ENCODE data around the gene ZNF169.
"Not testable (repeated sequence)": the region's sequence is repeated elsewhere in the genome, so short reads cannot be mapped to it uniquely, and the experiment has no call there.

Gene ZNF169

DNA sequence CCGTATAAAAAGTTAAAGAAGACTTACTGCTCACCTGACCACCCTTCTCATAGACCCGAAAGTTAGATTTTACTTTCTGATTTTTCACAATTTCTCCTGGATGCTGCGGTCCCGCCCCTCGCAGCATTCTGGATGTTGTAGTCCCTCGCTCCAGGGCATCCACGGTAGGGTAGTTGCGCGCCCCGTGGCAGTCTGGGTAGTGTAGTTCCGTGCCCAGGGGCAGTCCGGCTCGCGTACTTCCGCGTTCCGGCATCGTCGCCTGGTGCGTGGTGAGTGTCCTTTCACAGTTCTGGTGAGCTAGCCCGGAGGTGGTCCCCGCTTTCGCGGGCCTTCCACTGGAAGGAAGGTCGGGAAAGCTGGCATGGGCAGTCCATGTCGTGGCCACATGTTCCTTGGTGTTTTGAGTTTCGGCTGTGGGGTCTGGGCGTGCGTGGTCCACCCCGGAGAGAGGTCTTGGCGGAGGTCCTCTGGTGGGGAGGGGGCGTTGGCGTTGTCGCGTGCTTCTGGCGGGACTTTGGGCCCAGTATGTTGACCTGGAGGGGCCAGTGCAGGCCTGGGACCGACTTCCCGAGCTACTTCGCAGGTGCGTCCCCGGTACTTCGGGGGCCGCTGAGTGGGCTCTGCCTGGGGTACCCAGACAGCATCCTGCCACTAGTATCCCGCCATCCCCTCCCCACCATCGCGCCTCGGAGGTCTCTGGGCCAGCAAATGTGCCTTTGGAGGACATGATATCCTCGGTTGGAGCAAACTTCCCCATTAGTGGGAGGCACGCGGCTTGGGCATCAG is at the start of gene ZNF169:
Gene ZNF169, plus strand, starts transcription at position 222 of the 786 bp plus-strand sequence. CDS start 19,515 bp downstream, outside the sequence.
- DNase-seq (ENCODE audit: low spot score) = peak; percentile 92

DNA sequence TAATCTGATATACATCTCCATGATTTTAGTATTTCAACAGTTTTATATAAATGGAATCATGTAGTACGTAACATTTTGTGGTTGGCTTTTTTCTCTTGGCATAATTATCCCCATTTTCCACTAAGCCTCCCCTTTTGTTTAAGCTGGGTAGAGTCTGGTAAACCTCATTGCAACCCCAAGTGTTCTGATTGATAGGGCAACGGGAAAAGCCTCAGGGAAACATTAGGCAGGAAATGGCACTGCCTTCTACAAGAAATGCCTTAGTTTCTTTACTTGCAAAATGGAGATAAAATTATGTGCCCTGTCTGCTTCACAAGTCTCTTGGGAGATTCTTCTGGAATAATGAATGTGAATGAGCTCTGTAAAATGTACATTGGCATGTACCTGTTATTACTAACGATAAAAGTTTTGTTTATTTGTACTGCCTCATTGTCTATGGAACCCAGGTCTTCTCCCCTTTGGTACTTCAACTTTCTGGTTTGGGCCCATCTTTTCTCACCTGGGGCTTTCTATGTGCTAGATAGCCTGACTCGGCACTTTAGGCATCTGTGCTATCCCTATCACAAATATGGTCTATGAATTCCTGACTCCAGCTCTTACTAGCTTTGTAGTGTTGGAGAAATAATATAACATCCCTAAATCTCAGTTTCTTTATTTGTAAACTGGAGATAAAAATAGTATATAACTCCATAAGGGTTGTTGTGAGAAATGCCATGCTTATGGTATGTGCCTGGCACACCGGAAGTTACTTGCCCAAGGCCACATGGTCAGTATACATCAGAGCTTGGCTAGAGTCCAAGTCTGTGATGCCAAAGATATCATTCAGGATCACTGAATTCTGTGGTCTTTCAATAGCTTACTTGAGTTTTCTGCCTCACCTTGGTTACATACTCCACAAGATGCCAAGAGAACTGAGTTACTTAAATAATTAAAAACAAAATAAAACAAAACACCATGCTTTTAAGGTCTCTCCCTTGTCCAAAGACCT is 48.2 kb upstream of the ZNF169 start:
- no peak for DNase-seq (ENCODE audit: low spot score)

DNA sequence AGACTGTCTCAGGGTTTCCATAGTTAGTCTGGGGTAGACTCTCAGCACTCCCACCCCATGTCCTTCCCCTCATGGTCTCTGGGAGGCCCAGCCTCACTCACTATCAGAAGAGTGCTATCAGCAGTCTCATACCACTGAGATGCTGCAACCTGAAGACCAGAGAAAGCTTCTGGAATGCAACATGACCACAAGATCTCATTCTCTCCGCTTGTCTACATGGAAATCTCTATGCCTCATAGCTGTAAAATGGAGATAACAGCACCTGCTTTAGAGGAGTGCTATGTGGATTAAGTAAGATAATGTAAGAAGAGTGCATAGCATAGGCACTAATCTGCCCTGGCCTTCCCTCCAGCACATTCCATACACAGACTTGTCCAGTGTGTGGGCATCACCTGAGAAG is 47.0 kb upstream of the ZNF169 start:
- DNase-seq (ENCODE audit: low spot score) = no peak

DNA sequence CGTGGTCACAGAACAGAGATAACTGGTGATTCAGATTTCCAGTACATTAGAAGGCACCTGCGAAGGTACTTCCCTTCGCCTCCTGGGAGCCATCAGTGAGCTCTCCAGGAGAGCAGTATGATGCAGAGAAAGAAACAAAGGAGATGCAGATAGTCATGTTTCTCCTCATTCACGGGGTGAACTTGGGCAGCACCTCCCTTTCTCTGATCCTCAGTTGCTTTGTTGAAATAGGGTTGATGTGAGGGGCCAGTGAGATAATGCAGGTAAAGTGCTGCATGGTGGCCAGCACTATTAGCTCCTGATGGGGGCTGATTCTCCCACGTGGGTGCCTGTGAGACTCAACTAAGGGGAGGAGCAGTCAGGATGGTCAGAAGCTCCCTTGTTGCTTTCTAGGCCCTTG is 46.6 kb upstream of the ZNF169 start:
- no peak for DNase-seq (ENCODE audit: low spot score)

DNA sequence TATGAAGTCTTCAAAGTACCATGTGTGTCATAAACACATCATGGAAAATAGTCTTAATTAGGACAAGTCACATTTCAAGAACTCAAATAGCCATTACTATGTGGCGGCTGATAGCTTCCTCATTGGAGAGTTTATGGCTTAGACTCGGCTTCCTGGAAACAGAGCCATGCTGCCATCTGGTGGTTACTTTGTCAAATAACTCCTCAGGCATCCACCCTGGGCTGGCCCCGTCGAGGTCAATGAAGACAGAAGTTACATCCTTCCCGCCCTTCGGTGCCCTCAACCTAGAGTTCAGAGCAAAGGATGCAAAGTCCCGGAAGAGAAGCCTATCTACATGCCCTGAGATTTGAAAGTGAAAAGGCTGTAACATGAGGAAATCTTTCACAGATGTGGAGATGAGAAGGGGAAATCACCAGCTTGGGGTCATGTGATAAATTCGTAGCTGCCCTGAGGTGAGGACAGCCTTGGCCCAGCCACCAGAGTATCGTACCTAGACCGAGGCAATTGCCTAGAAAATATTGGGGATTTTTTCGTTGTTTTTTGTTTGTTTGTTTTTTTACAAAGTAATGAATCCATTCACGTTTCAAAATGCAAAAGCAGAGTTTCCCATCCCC is 45.5 kb upstream of the ZNF169 start:
- peak; percentile 89 for DNase-seq (ENCODE audit: low spot score)

GRCh38 chr9:94222870-94223269 is 36.2 kb upstream of the ZNF169 start:
- DNase-seq (ENCODE audit: low spot score) = no peak

GRCh38 chr9:94225413-94225812 is 33.7 kb upstream of the ZNF169 start:
- peak; percentile 16 for DNase-seq (ENCODE audit: low spot score)

GRCh38 chr9:94228616-94229015 is 30.5 kb upstream of the ZNF169 start:
- no peak for DNase-seq (ENCODE audit: low spot score)

GRCh38 chr9:94232428-94232827 is 26.7 kb upstream of the ZNF169 start:
- no peak for DNase-seq (ENCODE audit: low spot score)

DNA sequence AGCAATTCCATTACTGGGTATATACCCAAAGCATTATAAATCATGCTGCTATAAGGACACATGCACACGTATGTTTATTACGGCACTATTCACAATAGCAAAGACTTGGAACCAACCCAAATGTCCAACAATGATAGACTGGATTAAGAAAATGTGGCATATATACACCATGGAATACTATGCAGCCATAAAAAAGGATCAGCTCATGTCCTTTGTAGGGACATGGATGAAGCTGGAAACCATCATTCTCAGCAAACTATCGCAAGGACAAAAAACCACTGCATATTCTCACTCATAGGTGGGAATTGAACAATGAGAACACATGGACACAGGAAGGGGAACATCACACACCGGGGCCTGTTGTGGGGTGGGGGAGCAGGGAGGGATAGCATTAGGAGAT is 18.0 kb upstream of the ZNF169 start:
- DNase-seq (ENCODE audit: low spot score) = not testable (repeated sequence)

- DNase-seq (ENCODE audit: low spot score) = no peak
Measured at GRCh38 chr9:94245651-94246050, 13.4 kb upstream of the ZNF169 start.

- no peak for DNase-seq (ENCODE audit: low spot score)
Measured at GRCh38 chr9:94250456-94250855, 8.6 kb upstream of the ZNF169 start.

DNA sequence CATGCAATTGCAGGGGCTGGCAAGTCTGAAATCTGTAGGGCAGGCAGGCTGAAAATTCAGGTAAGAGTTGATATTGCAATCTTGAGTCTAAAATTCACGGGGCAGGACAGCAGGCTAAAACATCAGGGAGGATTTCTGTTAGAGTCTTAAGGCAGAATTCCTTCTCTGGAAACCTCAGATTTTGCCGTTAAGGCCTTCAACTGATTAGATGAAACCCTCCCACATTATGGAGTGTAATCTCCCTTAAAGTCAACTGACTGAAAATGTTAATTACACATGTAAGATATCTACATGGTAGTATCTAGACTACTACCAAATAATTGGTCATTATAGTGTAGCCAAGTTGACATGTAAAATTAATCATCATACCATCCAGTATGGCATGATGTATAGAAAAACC is 3.1 kb upstream of the ZNF169 start:
- DNase-seq (ENCODE audit: low spot score) = no peak

DNA sequence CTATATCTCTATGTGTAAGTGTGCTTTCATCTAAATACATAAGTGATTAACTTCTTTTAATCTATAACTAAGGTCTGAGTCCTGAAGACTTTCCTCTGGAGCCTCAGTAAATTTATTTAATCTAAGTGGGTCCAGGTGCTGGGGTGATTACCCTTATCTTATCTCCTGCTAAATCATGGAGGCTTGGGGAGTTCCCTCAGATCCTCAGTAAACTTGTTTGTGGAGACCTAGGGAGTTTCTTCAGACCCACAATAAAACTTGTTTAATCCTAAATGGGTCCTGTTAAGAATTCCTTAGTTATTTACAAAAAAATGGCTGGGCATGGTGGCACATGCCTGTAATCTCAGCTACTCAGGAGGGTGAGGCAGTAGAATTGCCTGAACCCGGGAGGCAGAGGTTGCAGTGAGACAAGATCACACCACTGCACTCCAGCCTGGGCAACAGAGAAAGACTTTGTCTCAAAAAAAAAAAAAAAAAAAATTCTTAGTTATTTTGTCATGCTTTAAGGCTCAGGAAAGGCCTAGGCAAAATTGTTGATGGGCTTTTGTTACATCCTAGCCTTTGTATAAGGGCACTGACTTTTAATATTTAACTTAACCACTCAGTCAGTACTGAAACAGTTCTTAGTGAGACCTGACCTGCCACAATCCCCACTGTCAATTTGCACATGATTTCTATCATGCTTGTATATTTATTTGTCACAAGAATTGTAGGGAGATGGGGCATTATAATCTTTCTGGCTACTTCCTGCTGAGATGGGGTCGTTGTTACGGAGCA is 6.7 kb downstream of the ZNF169 start:
- not testable (repeated sequence) for DNase-seq (ENCODE audit: low spot score)

DNA sequence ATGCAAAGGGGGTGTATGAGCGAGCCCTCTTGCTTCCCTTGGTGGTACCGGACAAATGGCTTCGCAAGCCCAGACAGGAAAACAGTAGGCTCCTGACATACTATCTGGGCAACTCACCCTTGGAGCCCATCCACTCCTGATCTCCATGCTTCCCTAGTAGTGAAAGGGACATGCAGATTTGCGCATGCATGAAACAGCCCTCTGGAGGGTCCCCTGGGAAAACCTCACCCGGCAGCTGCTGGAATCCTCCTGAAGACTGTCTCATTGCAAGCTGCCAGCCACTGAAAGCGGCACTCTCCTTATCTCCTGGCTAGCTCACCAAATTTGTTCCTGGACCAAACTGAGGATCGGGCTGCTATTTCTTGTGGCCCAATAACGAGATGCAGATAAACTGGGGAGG is 10.2 kb downstream of the ZNF169 start:
- DNase-seq (ENCODE audit: low spot score) = no peak

- DNase-seq (ENCODE audit: low spot score) = no peak
Measured at GRCh38 chr9:94270009-94270408, 10.9 kb downstream of the ZNF169 start.

DNA sequence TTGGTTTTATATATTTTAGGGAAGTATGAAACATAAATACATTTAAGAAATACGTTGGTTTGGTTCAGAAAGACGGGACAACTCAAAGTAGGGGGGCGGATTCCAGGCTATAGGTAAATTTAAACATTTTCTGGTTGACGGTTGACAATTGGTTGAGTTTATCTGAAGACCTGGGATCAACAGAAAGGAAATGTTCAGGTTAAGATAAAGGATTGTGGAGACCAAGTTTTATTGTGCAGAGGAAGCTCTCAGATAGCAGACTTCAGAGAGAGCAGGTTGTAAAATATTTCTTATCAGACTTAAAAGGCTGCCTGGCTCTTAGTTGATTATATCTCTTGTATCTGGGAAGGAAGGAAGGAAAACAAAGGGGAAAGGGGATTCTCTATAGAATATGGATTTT is 17.9 kb downstream of the ZNF169 start:
- not testable (repeated sequence) for DNase-seq (ENCODE audit: low spot score)

DNA sequence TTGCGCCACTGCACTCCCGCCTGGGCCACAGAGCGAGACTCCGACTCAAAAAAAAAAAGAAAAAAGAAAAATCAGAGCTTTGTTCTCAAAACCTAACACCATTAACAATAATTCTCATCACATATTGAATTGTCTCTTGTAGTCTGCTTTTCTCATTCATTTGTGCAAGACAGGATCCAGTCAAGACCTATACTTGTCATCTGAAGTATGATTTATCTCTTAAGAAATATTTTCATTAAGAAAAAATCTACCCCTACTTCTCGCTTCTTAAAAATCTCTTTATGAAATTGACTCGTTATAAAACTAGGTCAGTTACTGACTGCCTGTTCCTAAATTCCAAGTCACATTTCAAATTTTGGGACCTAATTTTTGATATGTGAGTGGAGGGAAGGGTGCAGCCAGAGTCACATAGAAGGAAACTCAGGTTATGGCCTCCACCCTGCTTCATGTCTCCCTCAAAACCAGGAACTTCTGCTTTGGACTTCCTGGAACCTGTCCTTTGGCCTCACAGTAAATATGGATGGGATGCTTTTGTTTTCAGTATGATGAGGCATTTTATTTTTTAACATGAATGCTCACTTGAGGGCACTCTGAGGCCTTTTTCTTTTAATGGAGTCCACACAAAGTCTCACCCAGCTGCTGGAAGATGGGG is 18.9 kb downstream of the ZNF169 start:
- no peak for DNase-seq (ENCODE audit: low spot score)

DNA sequence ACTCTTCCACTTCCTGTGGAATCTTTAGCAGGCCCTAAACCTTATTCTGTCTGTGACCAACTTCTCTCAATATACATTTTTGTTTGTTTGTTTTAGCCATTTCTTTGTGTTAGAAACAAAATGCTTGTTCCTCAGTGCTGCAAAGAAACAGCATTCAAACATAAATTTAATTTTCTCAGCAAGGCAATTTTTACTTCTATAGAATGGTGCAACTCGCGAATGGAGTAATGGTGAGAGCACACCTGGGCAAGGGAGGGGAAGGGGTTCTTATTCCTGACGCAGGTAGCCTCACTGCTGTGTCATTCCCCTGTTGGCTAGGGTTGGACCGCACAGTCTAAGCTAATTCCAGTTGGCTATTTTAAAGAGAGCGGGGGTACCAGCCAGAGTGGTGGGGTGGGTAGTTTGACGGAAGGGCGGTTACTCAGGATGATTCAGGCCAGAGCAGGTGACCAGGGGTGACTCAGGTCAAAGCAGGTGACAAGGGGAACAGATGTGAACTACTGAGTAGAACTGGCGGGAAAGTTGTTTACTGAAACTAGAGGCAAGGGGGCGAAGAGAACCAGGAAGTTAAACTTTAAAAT is 21.4 kb downstream of the ZNF169 start:
- DNase-seq (ENCODE audit: low spot score) = no peak

- DNase-seq (ENCODE audit: low spot score) = no peak
Measured at GRCh38 chr9:94281101-94281500, 22.0 kb downstream of the ZNF169 start.

DNA sequence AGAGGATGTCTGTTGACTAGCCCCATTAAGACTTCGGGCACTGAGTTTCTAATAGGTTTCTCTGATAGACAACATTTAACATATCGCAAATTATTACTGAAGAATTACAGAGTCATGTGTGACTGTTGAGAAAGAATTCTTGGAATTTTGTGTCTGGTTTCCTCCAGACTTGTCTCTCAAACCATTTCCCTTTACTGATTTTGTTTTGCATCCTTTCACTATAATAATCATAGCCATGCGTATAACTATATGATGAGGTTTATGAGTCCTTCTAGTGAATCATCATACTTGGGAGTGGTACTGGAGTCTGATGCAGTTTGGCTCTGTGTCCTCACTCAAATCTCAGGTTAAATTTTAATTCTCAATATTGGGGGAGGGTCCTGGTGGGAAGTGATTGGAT is 27.0 kb downstream of the ZNF169 start:
- no peak for DNase-seq (ENCODE audit: low spot score)

Data from NAMALWA (cell line).